ENCODE measurements around the gene ADORA2A.
A peak's percentile ranks its signal among the peaks of the same experiment; 100 is the strongest.

ADORA2A gene

GRCh38 chr22:24404561-24405275 lies 22.7 kb upstream of the ADORA2A start:
- no peak for DNase-seq
- no peak for ATAC-seq

GRCh38 chr22:24405631-24406321 lies 21.6 kb upstream of the ADORA2A start:
- no peak for DNase-seq
- no peak for ATAC-seq

- no peak for ATAC-seq
- DNase-seq, result no peak
Measured at GRCh38 chr22:24406322-24407277, 20.8 kb upstream of the ADORA2A start.

GRCh38 chr22:24407278-24407665 lies 20.1 kb upstream of the ADORA2A start:
- ATAC-seq (no peak), DNase-seq (peak; percentile 15)

- DNase-seq, result no peak
- ATAC-seq, result no peak
Measured at GRCh38 chr22:24407884-24408283, 19.5 kb upstream of the ADORA2A start.

GRCh38 chr22:24408630-24409029 lies 18.8 kb upstream of the ADORA2A start:
- ATAC-seq (no peak), DNase-seq (no peak)

GRCh38 chr22:24409707-24410106 lies 17.7 kb upstream of the ADORA2A start:
- ATAC-seq (no peak), DNase-seq (no peak)

- ATAC-seq, result peak; percentile 79
- DNase-seq, result peak; percentile 41
Measured at GRCh38 chr22:24410110-24410856, 17.1 kb upstream of the ADORA2A start.

- DNase-seq (no peak), ATAC-seq (no peak)
Measured at GRCh38 chr22:24411256-24412004, 16.0 kb upstream of the ADORA2A start.

- ATAC-seq (no peak), DNase-seq (no peak)
Measured at GRCh38 chr22:24412274-24412673, 15.1 kb upstream of the ADORA2A start.

GRCh38 chr22:24413271-24413670 lies 14.1 kb upstream of the ADORA2A start:
- ATAC-seq, result no peak

GRCh38 chr22:24413736-24414385 lies 13.5 kb upstream of the ADORA2A start:
- ATAC-seq (no peak), DNase-seq (no peak)

More at GRCh38 chr22:24413271-24413670, 14.1 kb upstream of the ADORA2A start:
- no peak for DNase-seq

- no peak for ATAC-seq
- no peak for DNase-seq
Measured at GRCh38 chr22:24414523-24414922, 12.9 kb upstream of the ADORA2A start.

- ATAC-seq (no peak), DNase-seq (no peak)
Measured at GRCh38 chr22:24414984-24415945, 12.1 kb upstream of the ADORA2A start.

- ATAC-seq, result no peak
- no peak for DNase-seq
Measured at GRCh38 chr22:24416095-24416494, 11.3 kb upstream of the ADORA2A start.

GRCh38 chr22:24416611-24417010 lies 10.8 kb upstream of the ADORA2A start:
- no peak for ATAC-seq
- no peak for DNase-seq

- ATAC-seq (no peak), DNase-seq (no peak)
Measured at GRCh38 chr22:24417200-24417599, 10.2 kb upstream of the ADORA2A start.

GRCh38 chr22:24417901-24418641 lies 9.3 kb upstream of the ADORA2A start:
- DNase-seq (no peak), ATAC-seq (no peak)

Measured in stimulated activated naive CD8-positive, alpha-beta T cell treated with anti-CD3 and anti-CD28 coated beads, Interleukin-15, Interleukin-2, amounts not matched to agents 100 U/mL and 50 U/mL, for 24 hours (primary cell).